ENCODE results near the gene ZNF860. TPM values are rescaled to one million over a fixed set of nuclear protein-coding genes. Genes with fewer than 3 reads are reported as not detected.
"Not testable (repeated sequence)": the region's sequence is repeated elsewhere in the genome, so short reads cannot be mapped to it uniquely, and the experiment has no call there.

The ZNF860 gene
- total RNA-seq, 1 donor from 2014 or later = 1.2 TPM

GRCh38 chr3:31984321-31984720, 2.8 kb downstream of the ZNF860 start:
- H3K4me3 Mint-ChIP-seq = no peak overlapping the region
- no peak for DNase-seq (ENCODE audit: low spot score in 2 of 2, unreplicated experiment in 2 of 2)
- TF ChIP-seq, protein P1, sequence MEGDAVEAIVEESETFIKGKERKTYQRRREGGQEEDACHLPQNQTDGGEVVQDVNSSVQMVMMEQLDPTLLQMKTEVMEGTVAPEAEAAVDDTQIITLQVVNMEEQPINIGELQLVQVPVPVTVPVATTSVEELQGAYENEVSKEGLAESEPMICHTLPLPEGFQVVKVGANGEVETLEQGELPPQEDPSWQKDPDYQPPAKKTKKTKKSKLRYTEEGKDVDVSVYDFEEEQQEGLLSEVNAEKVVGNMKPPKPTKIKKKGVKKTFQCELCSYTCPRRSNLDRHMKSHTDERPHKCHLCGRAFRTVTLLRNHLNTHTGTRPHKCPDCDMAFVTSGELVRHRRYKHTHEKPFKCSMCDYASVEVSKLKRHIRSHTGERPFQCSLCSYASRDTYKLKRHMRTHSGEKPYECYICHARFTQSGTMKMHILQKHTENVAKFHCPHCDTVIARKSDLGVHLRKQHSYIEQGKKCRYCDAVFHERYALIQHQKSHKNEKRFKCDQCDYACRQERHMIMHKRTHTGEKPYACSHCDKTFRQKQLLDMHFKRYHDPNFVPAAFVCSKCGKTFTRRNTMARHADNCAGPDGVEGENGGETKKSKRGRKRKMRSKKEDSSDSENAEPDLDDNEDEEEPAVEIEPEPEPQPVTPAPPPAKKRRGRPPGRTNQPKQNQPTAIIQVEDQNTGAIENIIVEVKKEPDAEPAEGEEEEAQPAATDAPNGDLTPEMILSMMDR (IDR thresholded peaks at IDR 0.05; ENCODE audit: unreplicated experiment) = no peak
- H3K9me3 Mint-ChIP-seq = no peaks in the 10 kb centered on the region
- H3K27me3 Mint-ChIP-seq (ENCODE audit: low read depth) = peaks cover 8% of the 10 kb centered on the region
- H3K36me3 Mint-ChIP-seq = no peaks in the 10 kb centered on the region
- H3K27ac Mint-ChIP-seq = no peak overlapping the region
- peaks cover 12% of the 10 kb centered on the region for H3K4me1 Mint-ChIP-seq

- TF ChIP-seq, protein P1 (IDR thresholded peaks at IDR 0.05; ENCODE audit: unreplicated experiment) = no peak
- peaks cover 8% of the 10 kb centered on the region for H3K4me1 Mint-ChIP-seq
- DNase-seq (ENCODE audit: low spot score in 2 of 2, unreplicated experiment in 2 of 2) = no peak
- H3K27me3 Mint-ChIP-seq (ENCODE audit: low read depth) = peaks cover 3% of the 10 kb centered on the region
- no peaks in the 10 kb centered on the region for H3K9me3 Mint-ChIP-seq
- H3K4me3 Mint-ChIP-seq = no peak overlapping the region
- no peak overlapping the region for H3K27ac Mint-ChIP-seq
- no peaks in the 10 kb centered on the region for H3K36me3 Mint-ChIP-seq
Observed at GRCh38 chr3:31985831-31986230, 4.3 kb downstream of the ZNF860 start.

- H3K4me3 Mint-ChIP-seq = no peak overlapping the region
- no peaks in the 10 kb centered on the region for H3K27me3 Mint-ChIP-seq (ENCODE audit: low read depth)
- H3K9me3 Mint-ChIP-seq = no peaks in the 10 kb centered on the region
- TF ChIP-seq, protein P1 (IDR thresholded peaks at IDR 0.05; ENCODE audit: unreplicated experiment) = no peak
- H3K4me1 Mint-ChIP-seq = no peaks in the 10 kb centered on the region
- DNase-seq (ENCODE audit: low spot score in 2 of 2, unreplicated experiment in 2 of 2) = no peak
- H3K27ac Mint-ChIP-seq = no peak overlapping the region
- H3K36me3 Mint-ChIP-seq = no peaks in the 10 kb centered on the region
Observed at GRCh38 chr3:31988271-31988670, 6.7 kb downstream of the ZNF860 start.

- not testable (repeated sequence) for H3K4me1 Mint-ChIP-seq; DNase-seq (ENCODE audit: low spot score in 2 of 2, unreplicated experiment in 2 of 2); H3K27ac Mint-ChIP-seq; H3K27me3 Mint-ChIP-seq (ENCODE audit: low read depth); H3K4me3 Mint-ChIP-seq; H3K36me3 Mint-ChIP-seq
- H3K9me3 Mint-ChIP-seq = peaks cover 11% of the 10 kb centered on the region
Observed at GRCh38 chr3:31992995-31993394, 11.4 kb downstream of the ZNF860 start.

GRCh38 chr3:31993843-31994242, 12.3 kb downstream of the ZNF860 start:
- no peak for DNase-seq (ENCODE audit: low spot score in 2 of 2, unreplicated experiment in 2 of 2)
- Mint-ChIP-seq H3K27me3 (ENCODE audit: low read depth) (no peaks in the 10 kb centered on the region), H3K9me3 (peaks cover 11% of the 10 kb centered on the region), H3K4me1 (no peaks in the 10 kb centered on the region), H3K27ac (no peak overlapping the region), H3K36me3 (peaks cover 6% of the 10 kb centered on the region), H3K4me3 (no peak overlapping the region)
- TF ChIP-seq, protein P1 (IDR thresholded peaks at IDR 0.05; ENCODE audit: unreplicated experiment) = no peak

DNA sequence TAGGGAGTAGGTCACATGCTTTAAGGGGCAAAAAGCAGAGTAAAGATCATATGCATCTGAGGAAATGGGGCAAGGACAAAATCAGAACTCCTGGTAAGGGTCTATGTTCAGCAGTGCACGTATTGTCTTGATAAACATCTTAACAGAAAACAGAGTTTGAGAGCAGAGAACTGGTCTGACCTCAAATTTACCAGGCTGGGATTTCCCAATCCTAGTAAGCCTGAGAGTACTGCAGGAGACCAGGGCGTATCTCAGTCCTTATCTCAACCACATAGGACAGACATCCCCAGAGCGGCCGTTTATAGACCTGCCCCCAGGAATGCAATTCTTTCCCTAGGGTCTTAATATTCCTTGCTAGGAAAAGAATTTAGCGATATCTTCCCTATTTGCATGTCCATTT, 13.5 kb downstream of the ZNF860 start:
- H3K4me1 Mint-ChIP-seq; H3K27me3 Mint-ChIP-seq (ENCODE audit: low read depth): not testable (repeated sequence)

GRCh38 chr3:31996195-31996594, 14.6 kb downstream of the ZNF860 start:
- no peak for DNase-seq (ENCODE audit: low spot score in 2 of 2, unreplicated experiment in 2 of 2)
- TF ChIP-seq, protein P1 (IDR thresholded peaks at IDR 0.05; ENCODE audit: unreplicated experiment) = no peak
- H3K4me3 Mint-ChIP-seq = no peak overlapping the region
- H3K4me1 Mint-ChIP-seq = no peaks in the 10 kb centered on the region
- H3K36me3 Mint-ChIP-seq = peaks cover 6% of the 10 kb centered on the region
- H3K27ac Mint-ChIP-seq = no peak overlapping the region
- no peaks in the 10 kb centered on the region for H3K27me3 Mint-ChIP-seq (ENCODE audit: low read depth)
- H3K9me3 Mint-ChIP-seq = peaks cover 11% of the 10 kb centered on the region

More for the DNA sequence above, 13.5 kb downstream of the ZNF860 start:
- H3K9me3 Mint-ChIP-seq = peaks cover 11% of the 10 kb centered on the region
- H3K36me3 Mint-ChIP-seq; H3K27ac Mint-ChIP-seq; H3K4me3 Mint-ChIP-seq; DNase-seq (ENCODE audit: low spot score in 2 of 2, unreplicated experiment in 2 of 2): not testable (repeated sequence)
